SK-N-SH (cell line): ENCODE results near the gene RMDN2. TPM values are rescaled to one million over a fixed set of nuclear protein-coding genes. Genes with fewer than 3 reads are reported as not detected.
"Not testable (repeated sequence)": the region's sequence is repeated elsewhere in the genome, so short reads cannot be mapped to it uniquely, and the experiment has no call there.

Experiments used
- CTCF ChIA-PET: fragments of 300-600, 350-600 bp; formaldehyde crosslinking; extraction: SDS; loops from one replicate; lab custom pipeline; 2021; lab: Yijun Ruan, JAX
- POLR2A ChIA-PET: fragments of 350-600 bp; sonication (Branson Sonifier 250); formaldehyde crosslinking; extraction: SDS; loops from one replicate; lab custom pipeline; 2020; ENCODE audit warnings: antibody characterized with exemption, inconsistent platforms; lab: Yijun Ruan, JAX
- DNase-seq: peaks from one replicate; pipeline ENCODE4 v3.0.0; 2012
- H2AFZ ChIP-seq: fragments of 200-600 bp; sonication (generic); 2 replicates; pipeline ENCODE4 v1.8.1; 2016; ENCODE audit warnings: antibody characterized with exemption, mild to moderate bottlenecking, low read depth
- H3F3A ChIP-seq: fragments of 200-600 bp; sonication (generic); replicated peaks from 2 replicates; pipeline ENCODE3; 2016; ENCODE audit warnings: antibody characterized with exemption, mild to moderate bottlenecking; ENCODE audit not compliant: insufficient read depth
- H3K27ac ChIP-seq, 2 experiments: fragments of 200-500 bp in 1 of 2; fragments of 200-600 bp in 1 of 2; sonication (Bioruptor generic) in 1 of 2; sonication (generic), shearing (Covaris generic) in 1 of 2; 2 replicates each; pipeline versions ENCODE4 v1.5.1 to v1.6.1; 2014 to 2016; ENCODE audit warnings: low read depth in 2 of 2, inconsistent platforms in 1 of 2, low read length in 1 of 2, mild to moderate bottlenecking in 1 of 2, mixed read lengths in 1 of 2
- H3K27me3 ChIP-seq: fragments of 200-600 bp; sonication (generic), shearing (Covaris generic); 2 replicates; pipeline ENCODE4 v1.6.1; 2016; ENCODE audit warnings: mixed run types; ENCODE audit not compliant: insufficient read depth
- H3K36me3 ChIP-seq, 2 experiments: fragments of 200-500 bp in 1 of 2; fragments of 200-600 bp in 1 of 2; sonication (Bioruptor generic) in 1 of 2; sonication (generic) in 1 of 2; replicated peaks in 1 of 2; 2 replicates each; pipeline versions ENCODE3 to v1.5.1; 2014 to 2016; ENCODE audit warnings: low read length in 1 of 2, mild to moderate bottlenecking in 1 of 2; ENCODE audit not compliant: insufficient read depth in 2 of 2, control insufficient read depth in 1 of 2
- H3K4me1 ChIP-seq, 2 experiments: fragments of 200-500 bp in 1 of 2; fragments of 200-600 bp in 1 of 2; sonication (Bioruptor generic) in 1 of 2; sonication (generic), shearing (Covaris generic) in 1 of 2; 2 replicates each; pipeline versions ENCODE4 v1.5.1 to v1.6.1; 2014 to 2016; ENCODE audit warnings: low read depth in 1 of 2, low read length in 1 of 2, mixed run types in 1 of 2; ENCODE audit not compliant: insufficient read depth in 2 of 2, control insufficient read depth in 1 of 2
- H3K4me2 ChIP-seq: fragments of 200-600 bp; sonication (generic), shearing (Covaris generic); 2 replicates; pipeline ENCODE4 v1.6.1; 2017; ENCODE audit warnings: mixed run types
- H3K4me3 ChIP-seq, 2 experiments: fragments of 200-500 bp in 1 of 2; fragments of 200-600 bp in 1 of 2; sonication (Bioruptor generic) in 1 of 2; sonication (generic), shearing (Covaris generic) in 1 of 2; 2 replicates each; pipeline versions ENCODE4 v1.5.1 to v1.8.1; 2014 to 2016; ENCODE audit warnings: low read depth in 2 of 2, inconsistent platforms in 1 of 2, low read length in 1 of 2, mild to moderate bottlenecking in 1 of 2, mixed read lengths in 1 of 2, moderate library complexity in 1 of 2
- H3K79me2 ChIP-seq: fragments of 200-600 bp; sonication (generic); 2 replicates; pipeline ENCODE4 v1.8.1; 2017; ENCODE audit warnings: mild to moderate bottlenecking; ENCODE audit not compliant: insufficient read depth
- H3K9ac ChIP-seq: fragments of 200-600 bp; sonication (generic); 2 replicates; pipeline ENCODE4 v1.6.1; 2017; ENCODE audit warnings: mixed run types
- H3K9me2 ChIP-seq: fragments of 200-600 bp; sonication (generic); 2 replicates; pipeline ENCODE4 v1.6.1; 2017; ENCODE audit warnings: mixed run types
- H3K9me3 ChIP-seq: fragments of 200-600 bp; sonication (generic); 2 replicates; pipeline ENCODE4 v1.6.1; 2017; ENCODE audit warnings: mixed run types, mild to moderate bottlenecking, moderate library complexity
- H4K20me1 ChIP-seq: fragments of 200-600 bp; sonication (generic); 2 replicates; pipeline ENCODE4 v1.6.1; 2017; ENCODE audit warnings: mild to moderate bottlenecking, mixed run types; ENCODE audit not compliant: insufficient read depth
- CHD2 ChIP-seq: fragments of 150-350 bp; IDR thresholded peaks from 2 replicates; pipeline ENCODE4 v1.6.1; 2018; ENCODE audit warnings: low read length; ENCODE audit not compliant: partially characterized antibody
- EP300 ChIP-seq, 2 experiments: IDR thresholded peaks; 2 replicates each; pipeline versions ENCODE4 v1.4.0 to v1.6.1; 2012; ENCODE audit warnings: borderline replicate concordance in 1 of 2, low read depth in 1 of 2, low read length in 1 of 2
- FOSL2 ChIP-seq: IDR thresholded peaks from 2 replicates; pipeline ENCODE4 v1.4.0; 2012; ENCODE audit warnings: low read depth, mild to moderate bottlenecking, moderate library complexity, borderline replicate concordance
- FOXJ3 ChIP-seq: sonication (generic); formaldehyde crosslinking; IDR thresholded peaks from 2 replicates; pipeline ENCODE4 v1.5.1; 2020; ENCODE audit warnings: mild to moderate bottlenecking, missing genetic modification reagents
- FOXM1 ChIP-seq: IDR thresholded peaks from 2 replicates; pipeline ENCODE4 v1.4.0; 2012; ENCODE audit warnings: low read depth, mild to moderate bottlenecking
- GATA2 ChIP-seq: sonication (generic); formaldehyde crosslinking; IDR thresholded peaks from 2 replicates; pipeline ENCODE4 v1.5.0; 2020; ENCODE audit warnings: mild to moderate bottlenecking, missing genetic modification reagents
- IRF3 ChIP-seq: fragments of 150-350 bp; IDR thresholded peaks from 2 replicates; pipeline ENCODE4 v1.6.1; 2016; ENCODE audit warnings: mild to moderate bottlenecking, low read depth, low read length
- MXI1 ChIP-seq: IDR thresholded peaks from 2 replicates; pipeline ENCODE4 v1.6.1; 2012; ENCODE audit warnings: mild to moderate bottlenecking, low read depth, low read length, improper control_type of control experiment
- NRF1 ChIP-seq: IDR thresholded peaks from 2 replicates; pipeline ENCODE4 v1.6.1; 2012; ENCODE audit warnings: low read depth, mild to moderate bottlenecking, low read length
- PBX3 ChIP-seq: IDR thresholded peaks from 2 replicates; pipeline ENCODE4; 2012
- RFX5 ChIP-seq: IDR thresholded peaks from 2 replicates; pipeline ENCODE4 v1.6.1; 2012; ENCODE audit warnings: mild to moderate bottlenecking, improper control_type of control experiment, low read length
- RXRA ChIP-seq: IDR thresholded peaks from 2 replicates; pipeline ENCODE4 v1.4.0; 2012; ENCODE audit warnings: low read depth, mild to moderate bottlenecking, borderline replicate concordance
- YY1 ChIP-seq: IDR thresholded peaks from 2 replicates; pipeline ENCODE4 v1.4.0; 2012; ENCODE audit warnings: low read depth, mild to moderate bottlenecking
- WGBS: methylation state at CpG from one replicate; pipeline ENCODE4 v1.1.6; 2017; ENCODE audit warnings: low lambda C conversion rate; 5-methylcytosine and 5-hydroxymethylcytosine counted together
- polyA plus RNA-seq, 3 experiments: library from polyadenylated mRNA; depleted of rRNA; stranded (reverse); fragments of >200 nt; gene quantifications; 2 replicates each; pipeline ENCODE4 v1.2.3, GENCODE V29; 2012

Gene RMDN2
- polyA plus RNA-seq, 1 of the 3 experiments (the other 2 are of a cell fraction) = 7.3 TPM

- ChIA-PET CTCF (interaction anchor here (0.6 to 1.6 kb wide), 9 partner anchors 11 to 1304 kb away, joined by 3 to 4 read pairs (median 4); no protein-coding TSS in a partner anchor), POLR2A (no interaction called here)
- 94% methylated on average over 6 of the region's 6 CpGs for WGBS
These were observed 1.5 kb downstream of the RMDN2 start for GRCh38 chr2:37926635-37927034.

GRCh38 chr2:37928377-37928776 lies 3.3 kb downstream of the RMDN2 start:
- H3K27me3 ChIP-seq = no peaks in the 10 kb centered on the region
- POLR2A ChIA-PET = no interaction called here
- H2AFZ ChIP-seq = no peak overlapping the region
- H3K9ac ChIP-seq = no peak overlapping the region
- H3K4me2 ChIP-seq = no peak overlapping the region
- no peak for TF ChIP-seq PBX3
- no peak for TF ChIP-seq EP300 (IDR thresholded peaks at IDR 0.05; ENCODE audit: borderline replicate concordance in 1 of 2, low read depth in 1 of 2, low read length in 1 of 2)
- no peak for TF ChIP-seq RFX5
- no peak for TF ChIP-seq MXI1
- TF ChIP-seq, all 33 proteins: peak for 0
- Histone ChIP-seq H3K79me2 (no peaks in the 10 kb centered on the region; the same call in 1 of the 2 replicates), H3K4me3 (no peak overlapping the region), H3F3A (peaks cover 5% of the 10 kb centered on the region), H3K9me2 (no peaks in the 10 kb centered on the region), H3K9me3 (no peaks in the 10 kb centered on the region), H3K36me3 (peaks cover 0 to 25% of the 10 kb centered on the region in 2 experiments), H3K4me1 (peaks cover 0 to 30% of the 10 kb centered on the region in 2 experiments; a peak in 2 of 4 replicates), H3K27ac (peak overlapping the region in 1 of 2 experiments; percentile 65; a peak in 1 of 4 replicates), H4K20me1 (no peaks in the 10 kb centered on the region)
- DNase-seq = no peak
- WGBS = 79% methylated on average over 2 of the region's 2 CpGs
- CTCF ChIA-PET = interaction anchor here (1.6 kb wide), 1 partner anchor 54 kb away, joined by 4 read pairs; no protein-coding TSS in a partner anchor

More at GRCh38 chr2:37926635-37927034, 1.5 kb downstream of the RMDN2 start:
- DNase-seq = no peak
- H3K9me2 ChIP-seq = no peaks in the 10 kb centered on the region
- no peaks in the 10 kb centered on the region for H4K20me1 ChIP-seq
- H3K36me3 ChIP-seq = peaks cover 0 to 24% of the 10 kb centered on the region in 2 experiments
- H3K27ac ChIP-seq = peak overlapping the region in 1 of 2 experiments; percentile 99; a peak in 2 of 4 replicates
- no peaks in the 10 kb centered on the region for H3K9me3 ChIP-seq
- H2AFZ ChIP-seq = no peak overlapping the region
- TF ChIP-seq CHD2 (no peak), FOXM1 (no peak), RFX5 (no peak), YY1 (no peak), GATA2 (CRISPR knock-in tag) (no peak), IRF3 (no peak), FOSL2 (no peak), FOXJ3 (CRISPR knock-in tag) (no peak), NRF1 (no peak), RXRA (no peak)
- H3K9ac ChIP-seq = no peak overlapping the region
- H3F3A ChIP-seq = peaks cover 5% of the 10 kb centered on the region
- no peaks in the 10 kb centered on the region; the same call in 1 of the 2 replicates for H3K79me2 ChIP-seq
- H3K4me3 ChIP-seq = peak overlapping the region in 1 of 2 experiments; percentile 86; a peak in 1 of 4 replicates
- no peaks in the 10 kb centered on the region for H3K27me3 ChIP-seq
- H3K4me1 ChIP-seq = peaks cover 0 to 30% of the 10 kb centered on the region in 2 experiments; a peak in 2 of 4 replicates
- peak overlapping the region; percentile 83; the same call in 1 of the 2 replicates for H3K4me2 ChIP-seq

GRCh38 chr2:37930392-37930791 lies 5.3 kb downstream of the RMDN2 start:
- Histone ChIP-seq H3K36me3 (peaks cover 0 to 30% of the 10 kb centered on the region in 2 experiments), H3K4me1 (peaks cover 0 to 30% of the 10 kb centered on the region in 2 experiments; a peak in 2 of 4 replicates)
- H3K27me3 ChIP-seq, DNase-seq, H3K9me2 ChIP-seq, H3K4me2 ChIP-seq, H3K9ac ChIP-seq, H3K9me3 ChIP-seq, H3F3A ChIP-seq, H3K27ac ChIP-seq, H2AFZ ChIP-seq, H3K4me3 ChIP-seq, POLR2A ChIA-PET, H4K20me1 ChIP-seq, H3K79me2 ChIP-seq: not testable (repeated sequence)
- WGBS = 72% methylated on average over 5 of the region's 5 CpGs
- CTCF ChIA-PET = interaction anchor here (1.2 kb wide), 1 partner anchor 344 kb away, joined by 5 read pairs; no protein-coding TSS in a partner anchor

GRCh38 chr2:37932873-37933272 lies 7.8 kb downstream of the RMDN2 start:
- POLR2A ChIA-PET, H3F3A ChIP-seq, H3K9me3 ChIP-seq, H3K79me2 ChIP-seq, H3K9ac ChIP-seq, H3K27ac ChIP-seq, CTCF ChIA-PET, H2AFZ ChIP-seq, H3K27me3 ChIP-seq, H3K4me3 ChIP-seq, DNase-seq, H3K4me2 ChIP-seq, H4K20me1 ChIP-seq, H3K9me2 ChIP-seq: not testable (repeated sequence)
- Histone ChIP-seq H3K36me3 (peaks cover 0 to 30% of the 10 kb centered on the region in 2 experiments), H3K4me1 (peaks cover 0 to 18% of the 10 kb centered on the region in 2 experiments; a peak in 2 of 4 replicates)
- 100% methylated on average over 8 of the region's 28 CpGs for WGBS
